H9 (cell line): ENCODE data around the gene THOP1. TPM values are rescaled to one million over a fixed set of nuclear protein-coding genes. Genes with fewer than 3 reads are reported as not detected.

Source experiments
- DNase-seq: peaks from one replicate; pipeline ENCODE4 v3.0.0-alpha.2; 2017
- H2AFZ ChIP-seq: one replicate; pipeline ENCODE4 v1.6.1; 2013; ENCODE audit warnings: mild to moderate bottlenecking, low read length, control low read depth, moderate library complexity
- H2AK5ac ChIP-seq: 2 replicates; pipeline ENCODE4 v1.6.1; 2013; ENCODE audit warnings: low read length, control low read depth, mixed read lengths; ENCODE audit not compliant: insufficient read length
- H2BK120ac ChIP-seq: one replicate; pipeline ENCODE4 v1.6.1; 2013; ENCODE audit warnings: low read depth, mild to moderate bottlenecking, low read length, control low read depth, inconsistent platforms; ENCODE audit not compliant: poor library complexity, severe bottlenecking
- H2BK12ac ChIP-seq: 2 replicates; pipeline ENCODE4 v1.6.1; 2013; ENCODE audit warnings: low read length, control low read depth, mixed read lengths, low read depth; ENCODE audit not compliant: insufficient read length
- H2BK15ac ChIP-seq: 2 replicates; pipeline ENCODE4 v1.6.1; 2013; ENCODE audit warnings: low read depth, low read length, control low read depth
- H2BK20ac ChIP-seq: one replicate; pipeline ENCODE4 v1.6.1; 2013; ENCODE audit warnings: low read depth, mild to moderate bottlenecking, low read length, control low read depth, inconsistent platforms; ENCODE audit not compliant: poor library complexity, severe bottlenecking
- H2BK5ac ChIP-seq: 2 replicates; pipeline ENCODE4 v1.6.1; 2013; ENCODE audit warnings: low read length, control low read depth, mixed read lengths; ENCODE audit not compliant: insufficient read length
- H3K14ac ChIP-seq: 2 replicates; pipeline ENCODE4 v1.6.1; 2013; ENCODE audit warnings: low read length, control low read depth; ENCODE audit not compliant: insufficient read depth
- H3K18ac ChIP-seq: 2 replicates; pipeline ENCODE4 v1.6.1; 2013; ENCODE audit warnings: low read depth, mild to moderate bottlenecking, mixed read lengths, low read length, control low read depth; ENCODE audit not compliant: insufficient read length
- H3K23ac ChIP-seq: 2 replicates; pipeline ENCODE4 v1.6.1; 2013; ENCODE audit warnings: low read length, control low read depth, mixed read lengths, low read depth; ENCODE audit not compliant: insufficient read length
- H3K23me2 ChIP-seq: 2 replicates; pipeline ENCODE4 v1.6.1; 2013; ENCODE audit warnings: low read depth, mild to moderate bottlenecking, mixed read lengths, low read length, control low read depth; ENCODE audit not compliant: insufficient read length, poor library complexity, severe bottlenecking
- H3K27ac ChIP-seq: 2 replicates; pipeline ENCODE4 v1.5.1; 2013; ENCODE audit warnings: low read length, control low read depth, mixed read lengths, low read depth; ENCODE audit not compliant: insufficient read length
- H3K27me3 ChIP-seq: 2 replicates; pipeline ENCODE4 v1.6.1; 2013; ENCODE audit warnings: low read length, control low read depth, inconsistent platforms; ENCODE audit not compliant: insufficient read depth
- H3K4ac ChIP-seq: 2 replicates; pipeline ENCODE4 v1.6.1; 2013; ENCODE audit warnings: low read depth, mild to moderate bottlenecking, control low read depth, inconsistent platforms, low read length, moderate library complexity
- H3K4me1 ChIP-seq: 2 replicates; pipeline ENCODE4 v1.6.1; 2013; ENCODE audit warnings: low read length, control low read depth, inconsistent platforms; ENCODE audit not compliant: insufficient read depth
- H3K4me2 ChIP-seq: 2 replicates; pipeline ENCODE4 v1.6.1; 2013; ENCODE audit warnings: low read length, control low read depth, mixed read lengths; ENCODE audit not compliant: insufficient read length, insufficient read depth
- H3K56ac ChIP-seq: 2 replicates; pipeline ENCODE4 v1.6.1; 2013; ENCODE audit warnings: low read depth, mild to moderate bottlenecking, mixed read lengths, low read length, control low read depth; ENCODE audit not compliant: insufficient read length
- H3K79me1 ChIP-seq: 2 replicates; pipeline ENCODE4 v1.6.1; 2013; ENCODE audit warnings: low read depth, mild to moderate bottlenecking, moderate library complexity, low read length, control low read depth, inconsistent platforms; ENCODE audit not compliant: insufficient read depth, poor library complexity, severe bottlenecking
- H3K79me2 ChIP-seq: 2 replicates; pipeline ENCODE4 v1.6.1; 2013; ENCODE audit warnings: low read length, control low read depth, inconsistent platforms; ENCODE audit not compliant: insufficient read depth
- H3K9ac ChIP-seq: 2 replicates; pipeline ENCODE4 v1.6.1; 2013; ENCODE audit warnings: low read length, control low read depth, mixed read lengths; ENCODE audit not compliant: insufficient read length; ENCODE audit errors: extremely low read depth
- H3K9me3 ChIP-seq: one replicate; pipeline ENCODE4 v1.6.1; 2013; ENCODE audit warnings: low read depth, low read length, inconsistent platforms; ENCODE audit not compliant: control insufficient read depth
- H3T11ph ChIP-seq: one replicate; pipeline ENCODE4 v1.6.1; 2013; ENCODE audit warnings: mild to moderate bottlenecking, low read length, control low read depth, inconsistent platforms
- H4K20me1 ChIP-seq: one replicate; pipeline ENCODE4 v1.6.1; 2013; ENCODE audit not compliant: control insufficient read depth, insufficient read length, insufficient read depth
- H4K5ac ChIP-seq: 2 replicates; pipeline ENCODE4 v1.6.1; 2013; ENCODE audit warnings: low read depth, mild to moderate bottlenecking, mixed read lengths, low read length, control low read depth; ENCODE audit not compliant: insufficient read length
- H4K8ac ChIP-seq: replicated peaks from 2 replicates; pipeline ENCODE4 v1.6.1; 2013; ENCODE audit warnings: low read length, control low read depth, mixed read lengths, low read depth; ENCODE audit not compliant: insufficient read length
- H4K91ac ChIP-seq: 2 replicates; pipeline ENCODE4 v1.6.1; 2013; ENCODE audit warnings: low read depth, mild to moderate bottlenecking, moderate library complexity, mixed read lengths, low read length, control low read depth; ENCODE audit not compliant: insufficient read length
- H3K27ac Mint-ChIP-seq, 3 experiments: 2 replicates in 2 of 3; 3 replicates in 1 of 3; pipeline ENCODE4 v1.8.0; 2020 to 2021; ENCODE audit warnings: mixed read lengths in 3 of 3, mild to moderate bottlenecking in 1 of 3, moderate library complexity in 1 of 3
- H3K27me3 Mint-ChIP-seq: 2 replicates; pipeline ENCODE4 v1.8.0; 2021; ENCODE audit warnings: low read depth, mild to moderate bottlenecking, moderate library complexity, mixed read lengths
- H3K36me3 Mint-ChIP-seq, 3 experiments: 2 replicates in 2 of 3; 3 replicates in 1 of 3; pipeline ENCODE4 v1.8.0; 2020 to 2021; ENCODE audit warnings: low read depth in 3 of 3, mixed read lengths in 3 of 3; ENCODE audit not compliant: insufficient read depth in 1 of 3
- H3K4me1 Mint-ChIP-seq, 2 experiments: 2 replicates each; pipeline ENCODE4 v1.8.0; 2020; ENCODE audit warnings: mixed read lengths in 2 of 2
- H3K4me3 Mint-ChIP-seq, 2 experiments: 2 replicates in 1 of 2; 3 replicates in 1 of 2; pipeline ENCODE4 v1.8.0; 2020 to 2021; ENCODE audit warnings: mild to moderate bottlenecking in 2 of 2, mixed read lengths in 2 of 2, moderate library complexity in 1 of 2
- H3K9me3 Mint-ChIP-seq, 2 experiments: 2 replicates in 1 of 2; 3 replicates in 1 of 2; pipeline ENCODE4 v1.8.0; 2020; ENCODE audit warnings: mild to moderate bottlenecking in 2 of 2, mixed read lengths in 2 of 2, moderate library complexity in 1 of 2
- CTCF ChIP-seq: fragments of 200-600 bp; sonication (generic); conservative IDR thresholded peaks from 3 replicates; pipeline ENCODE4 v1.8.0; 2021; ENCODE audit warnings: antibody characterized with exemption, mild to moderate bottlenecking
- WGBS: extraction: QIAGEN DNeasy Blood & Tissue Kit; methylation state at CpG from one replicate; pipeline ENCODE4 v1.1.7; 2013; ENCODE audit warnings: missing lambda C conversion rate, low lambda C conversion rate, mixed read lengths; ENCODE audit not compliant: insufficient read length; ENCODE audit errors: extremely low coverage; 5-methylcytosine and 5-hydroxymethylcytosine counted together
- total RNA-seq: library from RNA; stranded (reverse); gene quantifications from 2 replicates; pipeline ENCODE4 v1.2.1, GENCODE V29; 2021

Gene THOP1
- total RNA-seq, 1 experiment from 2014 or later, result 150 TPM

GRCh38 chr19:2762783-2763496 is 22.4 kb upstream of the THOP1 start:
- Histone ChIP-seq H3K23ac (no peak overlapping the region), H3K9me3 (no peaks in the 10 kb centered on the region), H4K91ac (no peak overlapping the region), H3T11ph (no peak overlapping the region), H3K4ac (no peak overlapping the region), H3K9ac (no peak overlapping the region), H4K5ac (no peak overlapping the region), H3K79me1 (no peaks in the 10 kb centered on the region), H3K23me2 (no peaks in the 10 kb centered on the region), H4K8ac (no peak overlapping the region), H3K4me2 (no peak overlapping the region), H3K4me1 (no peaks in the 10 kb centered on the region), H2AK5ac (no peak overlapping the region), H3K79me2 (no peaks in the 10 kb centered on the region), H2BK20ac (no peak overlapping the region), H3K18ac (no peak overlapping the region), H2BK120ac (no peak overlapping the region), H3K14ac (no peak overlapping the region; the same call in 1 of the 2 replicates), H4K20me1 (no peaks in the 10 kb centered on the region), H2BK12ac (no peak overlapping the region), H3K27me3 (no peaks in the 10 kb centered on the region), H3K56ac (no peak overlapping the region), H3K27ac (no peak overlapping the region), H2BK15ac (no peak overlapping the region), H2BK5ac (no peak overlapping the region), H2AFZ (no peak overlapping the region)
- H3K9me3 Mint-ChIP-seq, result no peaks in the 10 kb centered on the region
- H3K27me3 Mint-ChIP-seq, result no peaks in the 10 kb centered on the region
- WGBS, result no CpG with 5 or more reads among the region's 23 CpGs
- H3K4me3 Mint-ChIP-seq, result no peak overlapping the region
- peak overlapping the region in 1 of 3 experiments; percentile 34; a peak in 1 of 7 replicates for H3K27ac Mint-ChIP-seq
- no peak for DNase-seq
- TF ChIP-seq CTCF, result no peak
- peaks cover 18 to 74% (median 68%) of the 10 kb centered on the region in 3 experiments; a peak in 6 of 7 replicates for H3K36me3 Mint-ChIP-seq
- H3K4me1 Mint-ChIP-seq, result no peaks in the 10 kb centered on the region
